WTC11 (cell line): ENCODE results near the gene SMAP2.
"Not testable (repeated sequence)": the region's sequence is repeated elsewhere in the genome, so short reads cannot be mapped to it uniquely, and the experiment has no call there.

Experiments
- ATF2 ChIP-seq: sonication (generic); formaldehyde crosslinking; IDR thresholded peaks from 2 replicates; pipeline ENCODE4 v1.8.1; 2022; ENCODE audit warnings: low read depth, missing genetic modification reagents, borderline replicate concordance
- CTCF ChIP-seq: fragments of 200-600 bp; IDR thresholded peaks from 2 replicates; pipeline ENCODE4 v1.8.0; 2022; ENCODE audit warnings: antibody characterized with exemption
- E2F1 ChIP-seq: sonication (generic); formaldehyde crosslinking; IDR thresholded peaks from 2 replicates; pipeline ENCODE4 v1.8.0; 2022; ENCODE audit warnings: mild to moderate bottlenecking, missing genetic modification reagents
- FOXJ3 ChIP-seq: sonication (generic); formaldehyde crosslinking; IDR thresholded peaks from 2 replicates; pipeline ENCODE4 v1.9.0; 2021; ENCODE audit warnings: missing genetic modification reagents, mild to moderate bottlenecking, borderline replicate concordance
- MAX ChIP-seq: sonication (generic); formaldehyde crosslinking; IDR thresholded peaks from 2 replicates; pipeline ENCODE4 v1.8.0; 2022; ENCODE audit warnings: mild to moderate bottlenecking, missing genetic modification reagents
- NR3C1 ChIP-seq: sonication (generic); formaldehyde crosslinking; conservative IDR thresholded peaks from 2 replicates; pipeline ENCODE4 v1.8.1; 2023; ENCODE audit warnings: low read depth, mild to moderate bottlenecking, missing genetic modification reagents
- TCF7 ChIP-seq: sonication (generic); formaldehyde crosslinking; IDR thresholded peaks from 2 replicates; pipeline ENCODE4 v1.8.0; 2022; ENCODE audit warnings: mild to moderate bottlenecking, low read depth, missing genetic modification reagents, moderate library complexity

GRCh38 chr1:40331403-40331802 lies 42.1 kb upstream of the SMAP2 start:
- TF ChIP-seq TCF7 (CRISPR knock-in tag); E2F1 (CRISPR knock-in tag); CTCF; MAX (CRISPR knock-in tag); ATF2 (CRISPR knock-in tag); NR3C1 (CRISPR knock-in tag); FOXJ3: not testable (repeated sequence)
